ENCODE results near the gene WASHC2C. TPM values are rescaled to one million over a fixed set of nuclear protein-coding genes. Genes with fewer than 3 reads are reported as not detected.
"Not testable (repeated sequence)": the region's sequence is repeated elsewhere in the genome, so short reads cannot be mapped to it uniquely, and the experiment has no call there.

The WASHC2C gene
- total RNA-seq, 1 donor from 2014 or later, result 53.3 TPM

- H3K27me3 Mint-ChIP-seq (ENCODE audit: low read depth), result no peaks in the 10 kb centered on the region
- H3K36me3 Mint-ChIP-seq (ENCODE audit: low read depth), result peaks cover 10% of the 10 kb centered on the region
- DNase-seq (ENCODE audit: low spot score), result no peak
- TF ChIP-seq CTCF (IDR thresholded peaks at IDR 0.05), result no peak
- no peak overlapping the region for H3K27ac Mint-ChIP-seq (ENCODE audit: unreplicated experiment)
- H3K9me3 Mint-ChIP-seq (ENCODE audit: low read depth), result peaks cover 24% of the 10 kb centered on the region
- peaks cover 1% of the 10 kb centered on the region for H3K4me1 Mint-ChIP-seq (ENCODE audit: low read depth)
- H3K4me3 Mint-ChIP-seq (ENCODE audit: unreplicated experiment), result no peak overlapping the region
Observed at GRCh38 chr10:45819552-45819951, 92.5 kb downstream of the WASHC2C start.

GRCh38 chr10:45820107-45820830 lies 93.2 kb downstream of the WASHC2C start:
- H3K36me3 Mint-ChIP-seq (ENCODE audit: low read depth); H3K4me3 Mint-ChIP-seq (ENCODE audit: unreplicated experiment); H3K4me1 Mint-ChIP-seq (ENCODE audit: low read depth); H3K27ac Mint-ChIP-seq (ENCODE audit: unreplicated experiment); H3K27me3 Mint-ChIP-seq (ENCODE audit: low read depth); DNase-seq (ENCODE audit: low spot score): not testable (repeated sequence)
- peaks cover 24% of the 10 kb centered on the region for H3K9me3 Mint-ChIP-seq (ENCODE audit: low read depth)

GRCh38 chr10:45822918-45823317 lies 95.9 kb downstream of the WASHC2C start:
- not testable (repeated sequence) for H3K4me1 Mint-ChIP-seq (ENCODE audit: low read depth); DNase-seq (ENCODE audit: low spot score); H3K27ac Mint-ChIP-seq (ENCODE audit: unreplicated experiment); H3K27me3 Mint-ChIP-seq (ENCODE audit: low read depth); H3K4me3 Mint-ChIP-seq (ENCODE audit: unreplicated experiment); H3K36me3 Mint-ChIP-seq (ENCODE audit: low read depth)
- H3K9me3 Mint-ChIP-seq (ENCODE audit: low read depth), result peaks cover 12% of the 10 kb centered on the region

Other genes starting within 250 kb of the WASHC2C start
- gene ZFAND4, start 54.5 kb upstream of the WASHC2C start, total RNA-seq, result 8.7 to 9.6 TPM (median 9.4 TPM) in 3 replicates
- gene AGAP4, start 120.2 kb downstream of the WASHC2C start, total RNA-seq, result 6.0 to 15.6 TPM (median 6.8 TPM) in 3 replicates
- gene TIMM23, start 245.2 kb downstream of the WASHC2C start, total RNA-seq, result 60.2 to 68.2 TPM (median 62.4 TPM) in 3 replicates